Immature natural killer cell (primary cell): ENCODE measurements around the gene ENDOV. TPM values are rescaled to one million over a fixed set of nuclear protein-coding genes. Genes with fewer than 3 reads are reported as not detected.

ENCODE experiments used
- DNase-seq, 3 donors: peaks; one replicate each; pipeline ENCODE4 v3.0.0; 2022; ENCODE audit warnings: mixed read lengths in 1 of 3
- H3K27ac Mint-ChIP-seq, 6 donors: one replicate each; pipeline ENCODE4 v1.8.0; 2020; ENCODE audit warnings: mixed read lengths in 6 of 6, mild to moderate bottlenecking in 5 of 6, inconsistent platforms in 4 of 6, moderate library complexity in 3 of 6
- H3K27me3 Mint-ChIP-seq, 3 donors: one replicate each; pipeline ENCODE4 v1.8.0; 2020 to 2021; ENCODE audit warnings: low read depth in 3 of 3, mild to moderate bottlenecking in 3 of 3, mixed read lengths in 3 of 3, moderate library complexity in 3 of 3, inconsistent platforms in 1 of 3
- H3K36me3 Mint-ChIP-seq, 3 donors: one replicate each; pipeline ENCODE4 v1.8.0; 2020; ENCODE audit warnings: mixed read lengths in 3 of 3, inconsistent platforms in 2 of 3, mild to moderate bottlenecking in 2 of 3
- H3K4me1 Mint-ChIP-seq, 2 donors: one replicate each; pipeline ENCODE4 v1.8.0; 2020; ENCODE audit warnings: inconsistent platforms in 2 of 2, mild to moderate bottlenecking in 2 of 2, mixed read lengths in 2 of 2, moderate library complexity in 1 of 2
- H3K4me3 Mint-ChIP-seq, 5 donors: one replicate each; pipeline ENCODE4 v1.8.0; 2020; ENCODE audit warnings: mild to moderate bottlenecking in 5 of 5, mixed read lengths in 5 of 5, inconsistent platforms in 3 of 5, moderate library complexity in 3 of 5
- H3K9me3 Mint-ChIP-seq, 6 donors: one replicate each; pipeline ENCODE4 v1.8.0; 2020; ENCODE audit warnings: mild to moderate bottlenecking in 6 of 6, mixed read lengths in 6 of 6, inconsistent platforms in 4 of 6, moderate library complexity in 3 of 6
- polyA plus RNA-seq, 3 donors: library from polyadenylated mRNA; unstranded; fragments of 300-500 nt; fragmentation: Illumina TruSeq; gene quantifications; one replicate each; pipeline ENCODE4 v1.2.3, GENCODE V29; 2021

ENDOV gene
- polyA plus RNA-seq: 10 to 100 TPM in 1 of 3 donors, 1 to 10 TPM in 2; 8.1 to 11.7 (median 8.7) TPM

GRCh38 chr17:80414803-80415625 lies at the start of gene ENDOV:
TSS of gene ENDOV (plus strand) at chr17:80415167. CDS start at chr17:80415195, 28 bp downstream.
- Mint-ChIP-seq H3K27me3 (peaks cover 8 to 16% (median 15%) of the 10 kb centered on the region in 3 donors), H3K4me3 (peak within 1 kb of the TSS; percentile 87 to 90 (median 88)), H3K36me3 (peaks cover 0 to 10% (median 0%) of the 10 kb centered on the region in 3 donors), H3K27ac (peak within 1 kb of the TSS; percentile 64 to 93 (median 90)), H3K9me3 (peaks cover 0 to 2% (median 0%) of the 10 kb centered on the region in 6 donors), H3K4me1 (peaks cover 27 to 28% of the 10 kb centered on the region in 2 donors)
- peak; percentile 94 to 95 (median 95) for DNase-seq

- Mint-ChIP-seq H3K27me3 (peaks cover 5 to 25% (median 14%) of the 10 kb centered on the region in 3 donors), H3K9me3 (no peaks in the 10 kb centered on the region), H3K4me3 (no peak overlapping the region), H3K27ac (peak overlapping the region in 2 of 6 donors; percentile 28 to 39), H3K36me3 (peaks cover 41 to 81% (median 58%) of the 10 kb centered on the region in 3 donors), H3K4me1 (no peaks in the 10 kb centered on the region)
- DNase-seq: no peak
Observed at GRCh38 chr17:80365983-80366382, 49.0 kb upstream of the ENDOV start.

- Mint-ChIP-seq H3K27ac (peak overlapping the region in 1 of 6 donors; percentile 68), H3K36me3 (peaks cover 39 to 82% (median 59%) of the 10 kb centered on the region in 3 donors), H3K4me1 (no peaks in the 10 kb centered on the region), H3K9me3 (no peaks in the 10 kb centered on the region), H3K4me3 (no peak overlapping the region), H3K27me3 (peaks cover 5 to 15% (median 8%) of the 10 kb centered on the region in 3 donors)
- DNase-seq: no peak
Observed at GRCh38 chr17:80367503-80367902, 47.5 kb upstream of the ENDOV start.

GRCh38 chr17:80371196-80371595 lies 43.8 kb upstream of the ENDOV start:
- H3K4me1 Mint-ChIP-seq: no peaks in the 10 kb centered on the region
- no peak overlapping the region for H3K4me3 Mint-ChIP-seq
- peaks cover 2 to 16% (median 10%) of the 10 kb centered on the region in 3 donors for H3K27me3 Mint-ChIP-seq
- H3K9me3 Mint-ChIP-seq: no peaks in the 10 kb centered on the region
- H3K36me3 Mint-ChIP-seq: peaks cover 49 to 81% (median 59%) of the 10 kb centered on the region in 3 donors
- no peak overlapping the region for H3K27ac Mint-ChIP-seq
- DNase-seq: no peak

- no peak overlapping the region for H3K4me3 Mint-ChIP-seq
- no peaks in the 10 kb centered on the region for H3K4me1 Mint-ChIP-seq
- peaks cover 2 to 13% (median 10%) of the 10 kb centered on the region in 3 donors for H3K27me3 Mint-ChIP-seq
- H3K36me3 Mint-ChIP-seq: peaks cover 41 to 83% (median 63%) of the 10 kb centered on the region in 3 donors
- H3K9me3 Mint-ChIP-seq: no peaks in the 10 kb centered on the region
- H3K27ac Mint-ChIP-seq: peak overlapping the region in 1 of 6 donors; percentile 24
- no peak for DNase-seq
Observed at GRCh38 chr17:80372456-80372855, 42.5 kb upstream of the ENDOV start.

GRCh38 chr17:80372922-80373570 lies 41.9 kb upstream of the ENDOV start:
- peak overlapping the region in 5 of 6 donors; percentile 30 to 69 (median 57) for H3K27ac Mint-ChIP-seq
- peaks cover 37 to 82% (median 62%) of the 10 kb centered on the region in 3 donors for H3K36me3 Mint-ChIP-seq
- no peaks in the 10 kb centered on the region for H3K4me1 Mint-ChIP-seq
- no peaks in the 10 kb centered on the region for H3K9me3 Mint-ChIP-seq
- peaks cover 4 to 13% (median 9%) of the 10 kb centered on the region in 3 donors for H3K27me3 Mint-ChIP-seq
- no peak overlapping the region for H3K4me3 Mint-ChIP-seq
- no peak for DNase-seq

- H3K4me1 Mint-ChIP-seq: no peaks in the 10 kb centered on the region
- peaks cover 4 to 18% (median 8%) of the 10 kb centered on the region in 3 donors for H3K27me3 Mint-ChIP-seq
- H3K27ac Mint-ChIP-seq: peak overlapping the region in 3 of 6 donors; percentile 13 to 58 (median 23)
- H3K9me3 Mint-ChIP-seq: no peaks in the 10 kb centered on the region
- H3K4me3 Mint-ChIP-seq: no peak overlapping the region
- no peak for DNase-seq
- peaks cover 34 to 86% (median 62%) of the 10 kb centered on the region in 3 donors for H3K36me3 Mint-ChIP-seq
Observed at GRCh38 chr17:80374039-80374731, 40.8 kb upstream of the ENDOV start.

GRCh38 chr17:80374732-80375585 lies 40.0 kb upstream of the ENDOV start:
- Mint-ChIP-seq H3K36me3 (peaks cover 28 to 88% (median 64%) of the 10 kb centered on the region in 3 donors), H3K27me3 (peaks cover 4 to 19% (median 8%) of the 10 kb centered on the region in 3 donors), H3K4me3 (no peak overlapping the region), H3K27ac (peak overlapping the region in 3 of 6 donors; percentile 6 to 58 (median 23)), H3K9me3 (no peaks in the 10 kb centered on the region), H3K4me1 (no peaks in the 10 kb centered on the region)
- DNase-seq: no peak

GRCh38 chr17:80376531-80376930 lies 38.4 kb upstream of the ENDOV start:
- H3K4me3 Mint-ChIP-seq: no peak overlapping the region
- H3K36me3 Mint-ChIP-seq: peaks cover 28 to 90% (median 58%) of the 10 kb centered on the region in 3 donors
- no peak overlapping the region for H3K27ac Mint-ChIP-seq
- no peaks in the 10 kb centered on the region for H3K9me3 Mint-ChIP-seq
- H3K27me3 Mint-ChIP-seq: peaks cover 4 to 24% (median 12%) of the 10 kb centered on the region in 3 donors
- no peaks in the 10 kb centered on the region for H3K4me1 Mint-ChIP-seq
- DNase-seq: no peak

- Mint-ChIP-seq H3K36me3 (peaks cover 20 to 89% (median 53%) of the 10 kb centered on the region in 3 donors), H3K27me3 (peaks cover 9 to 27% (median 14%) of the 10 kb centered on the region in 3 donors), H3K27ac (peak overlapping the region in 3 of 6 donors; percentile 24 to 52 (median 49)), H3K4me3 (no peak overlapping the region), H3K9me3 (no peaks in the 10 kb centered on the region), H3K4me1 (no peaks in the 10 kb centered on the region)
- DNase-seq: no peak
Observed at GRCh38 chr17:80377798-80378197, 37.2 kb upstream of the ENDOV start.

- H3K4me3 Mint-ChIP-seq: no peak overlapping the region
- H3K36me3 Mint-ChIP-seq: peaks cover 29 to 94% (median 62%) of the 10 kb centered on the region in 3 donors
- DNase-seq: no peak
- H3K9me3 Mint-ChIP-seq: no peaks in the 10 kb centered on the region
- H3K27me3 Mint-ChIP-seq: peaks cover 10 to 29% (median 11%) of the 10 kb centered on the region in 3 donors
- no peaks in the 10 kb centered on the region for H3K4me1 Mint-ChIP-seq
- peak overlapping the region in 1 of 6 donors; percentile 17 for H3K27ac Mint-ChIP-seq
Observed at GRCh38 chr17:80379348-80379747, 35.6 kb upstream of the ENDOV start.

- Mint-ChIP-seq H3K27ac (peak overlapping the region in 1 of 6 donors; percentile 17), H3K4me1 (no peaks in the 10 kb centered on the region), H3K27me3 (peaks cover 9 to 29% (median 15%) of the 10 kb centered on the region in 3 donors), H3K4me3 (no peak overlapping the region), H3K9me3 (no peaks in the 10 kb centered on the region), H3K36me3 (peaks cover 23 to 95% (median 59%) of the 10 kb centered on the region in 3 donors)
- no peak for DNase-seq
Observed at GRCh38 chr17:80380068-80380467, 34.9 kb upstream of the ENDOV start.
